NCI-H1436 treated with DMSO at 0.1 percent for 48 hours (cell line): ENCODE measurements around the gene RPS3.

ENCODE experiments used
- DNase-seq: peaks from one replicate; lab custom pipeline; 2025; lab: John Stamatoyannopoulos, UW

Gene RPS3

DNA sequence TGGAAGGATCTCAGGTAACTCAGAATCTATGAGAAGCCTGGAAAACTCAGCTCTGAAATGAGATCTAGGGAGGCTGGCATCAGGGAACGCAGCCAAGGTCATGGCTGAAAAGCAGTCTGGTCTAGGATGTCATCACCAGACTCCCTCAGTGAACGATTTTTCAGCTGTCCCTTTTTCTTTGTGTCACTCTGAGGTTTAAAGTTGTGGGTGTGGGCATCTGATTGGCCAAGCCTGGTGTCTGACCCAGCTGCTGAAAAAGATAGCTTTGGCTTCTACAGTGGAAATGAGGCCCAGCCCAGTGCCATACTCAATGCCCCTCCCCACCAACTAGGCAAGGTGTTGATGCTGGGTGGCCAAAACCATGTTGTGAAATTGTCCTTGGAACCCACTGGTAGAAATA is 14.5 kb downstream of the RPS3 start:
- DNase-seq, result no peak

DNA sequence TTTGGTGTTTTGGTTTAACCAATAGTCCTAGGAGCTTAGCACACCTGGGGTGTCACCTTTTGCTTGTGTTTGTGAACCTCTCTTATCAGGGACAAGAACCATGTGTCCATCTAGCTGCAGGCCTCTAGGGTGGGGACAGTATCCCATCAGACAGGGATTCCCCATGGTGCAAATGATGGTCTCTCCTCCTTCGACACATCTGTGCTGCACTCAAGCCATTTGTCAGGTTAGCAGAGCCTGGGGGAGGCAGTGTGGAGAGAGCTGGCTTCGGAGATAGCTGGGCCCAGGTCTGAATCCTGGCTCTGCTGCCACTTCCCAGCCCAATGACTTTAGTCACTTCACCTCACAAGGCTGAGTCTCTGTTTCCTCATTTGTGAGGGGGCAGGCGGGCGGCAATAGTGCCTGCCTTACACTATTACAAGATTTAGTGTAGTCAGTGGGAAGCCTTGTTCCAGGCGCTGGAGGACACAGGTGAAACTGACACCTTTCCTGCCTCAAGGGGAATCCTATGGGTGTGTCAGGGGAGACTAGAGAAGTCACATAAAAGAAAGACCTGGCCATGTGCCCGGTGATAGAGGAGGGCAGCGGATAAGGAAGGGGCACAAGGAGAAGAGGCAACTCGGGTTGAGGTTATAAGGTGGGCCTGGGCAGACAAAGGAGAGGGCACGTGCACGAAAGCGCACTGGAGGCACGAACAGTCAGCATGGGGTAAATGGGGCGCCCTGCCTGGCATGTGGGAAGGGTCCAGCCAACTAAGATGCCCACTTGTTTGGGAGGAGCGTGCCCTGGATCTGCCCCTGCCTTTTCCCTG is 21.1 kb downstream of the RPS3 start:
- DNase-seq, result no peak

DNA sequence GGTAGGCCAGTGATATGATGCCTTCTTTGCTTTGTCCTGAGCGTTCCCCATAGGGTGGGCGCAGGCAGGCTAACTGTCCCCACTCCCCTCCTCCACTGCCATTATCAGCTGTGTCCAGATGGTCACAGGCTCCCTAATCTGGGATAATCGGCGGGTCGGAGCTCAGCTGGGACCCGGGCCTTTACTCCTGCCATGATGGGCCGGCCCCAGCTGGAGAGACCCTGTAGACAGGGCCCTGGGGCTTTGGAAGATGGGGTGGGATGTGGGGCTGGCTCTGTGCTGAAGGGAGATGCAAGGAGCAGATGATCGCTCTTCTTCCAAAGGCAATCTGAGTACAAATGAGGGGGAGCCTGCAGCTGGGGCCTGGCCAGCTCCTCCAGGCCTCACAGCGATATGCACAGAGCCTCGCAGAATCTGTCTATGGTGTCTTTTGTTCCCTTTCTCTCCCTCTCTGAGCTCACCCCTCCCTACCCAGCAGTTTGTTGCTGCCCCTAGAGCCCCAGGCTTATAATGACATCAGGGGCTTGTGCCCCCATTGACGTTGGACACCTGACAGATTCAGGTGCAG is 21.8 kb downstream of the RPS3 start:
- no peak for DNase-seq

DNA sequence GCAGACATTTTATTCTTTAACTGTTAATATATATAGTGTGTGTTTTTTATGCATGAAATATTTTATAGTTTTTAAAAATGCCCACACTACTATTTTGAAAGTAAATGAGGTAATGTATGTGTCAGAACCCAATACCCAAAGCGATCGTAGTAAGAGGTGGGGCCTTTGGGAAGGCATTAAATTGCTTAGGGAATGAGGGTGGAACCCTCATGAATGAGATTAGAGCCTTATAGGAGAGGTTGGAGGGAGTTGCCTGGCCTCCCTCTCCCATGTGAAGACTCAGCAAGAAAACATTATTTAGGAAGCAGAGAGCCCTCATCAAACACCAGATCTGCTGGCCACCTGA is 22.6 kb downstream of the RPS3 start:
- no peak for DNase-seq

DNA sequence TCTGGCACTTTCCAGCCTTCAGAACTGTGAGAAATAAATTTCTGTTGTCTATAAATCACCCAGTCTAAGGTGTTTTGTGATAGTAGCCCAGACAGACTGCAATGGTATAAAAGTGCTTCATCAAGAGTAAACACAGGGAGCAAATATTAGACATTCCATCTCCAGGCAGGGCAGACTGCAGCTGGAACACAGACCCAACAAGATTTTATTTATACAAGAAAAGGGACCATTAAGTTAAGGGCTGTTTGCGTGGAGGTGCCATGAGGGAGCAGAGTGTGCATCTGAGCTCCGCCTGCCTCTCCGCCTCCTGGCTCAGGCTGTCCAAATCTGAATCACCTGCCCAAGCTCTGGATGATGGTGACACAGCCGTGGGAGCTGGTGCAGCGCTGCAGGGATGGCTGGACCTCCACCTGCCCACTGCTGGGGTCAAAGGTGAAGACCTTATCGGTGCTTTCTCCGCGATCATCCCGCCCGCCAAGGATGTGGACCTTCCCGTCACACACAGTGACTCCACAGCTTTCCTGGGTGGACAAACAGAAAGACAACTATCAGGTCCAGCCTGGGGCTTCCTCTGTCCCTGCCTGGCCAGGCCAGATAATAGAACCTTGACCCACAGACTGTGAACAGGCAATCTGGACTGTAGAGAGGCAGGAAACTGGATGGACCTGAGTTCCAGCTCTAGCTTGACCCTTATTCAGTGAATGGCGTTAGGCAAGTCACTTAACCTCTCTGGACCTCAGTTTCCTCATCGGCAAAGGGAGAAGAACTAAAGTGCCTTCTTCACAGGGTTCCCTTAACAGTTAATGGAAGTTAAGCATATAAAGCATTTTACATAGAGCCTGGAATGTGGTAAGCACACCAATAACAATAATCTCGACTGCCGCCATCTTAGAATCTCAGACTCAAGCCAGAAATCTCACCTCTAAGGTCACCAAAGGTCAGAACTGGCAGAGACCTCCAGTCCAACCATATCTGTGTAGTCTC is 23.2 kb downstream of the RPS3 start:
- no peak for DNase-seq

DNA sequence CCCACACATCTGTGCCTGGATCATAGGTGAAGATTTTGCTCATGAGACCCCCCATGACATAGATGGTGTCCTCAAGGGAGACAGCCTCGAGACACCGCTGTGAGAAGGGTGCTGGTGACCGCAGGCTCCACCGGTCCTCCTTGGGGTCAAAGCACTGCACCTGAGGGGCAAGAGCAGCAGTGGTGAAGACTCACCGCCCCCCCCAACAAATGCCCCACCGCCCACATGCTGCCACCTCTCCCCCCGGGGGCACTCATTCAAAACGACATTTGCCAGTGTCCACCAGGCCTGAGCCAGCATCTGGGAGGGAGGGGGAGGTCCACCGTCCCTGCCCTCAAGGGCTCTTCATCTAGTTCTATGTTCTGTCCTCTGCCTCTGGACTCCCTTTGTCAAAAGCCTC is 24.4 kb downstream of the RPS3 start:
- DNase-seq, result no peak

DNA sequence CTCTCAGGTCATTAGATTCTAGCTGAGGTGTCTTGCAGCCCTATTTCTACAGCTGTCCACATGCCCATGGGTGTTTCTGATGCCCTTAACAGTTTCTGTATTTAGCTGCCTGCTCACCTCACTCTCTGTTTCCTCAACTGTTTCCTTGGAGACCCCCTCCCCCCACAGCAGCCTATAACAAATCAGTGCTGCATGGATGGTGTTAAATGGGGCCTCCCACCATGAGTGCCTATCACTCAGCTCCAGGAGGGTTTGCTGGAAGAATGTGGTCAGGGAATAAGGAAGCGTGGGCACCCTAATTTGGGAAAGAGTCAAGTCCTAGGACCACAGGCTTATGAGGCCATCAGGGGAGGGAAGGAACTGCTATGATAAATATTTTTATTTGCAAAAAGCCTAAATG is 25.1 kb downstream of the RPS3 start:
- no peak for DNase-seq

DNA sequence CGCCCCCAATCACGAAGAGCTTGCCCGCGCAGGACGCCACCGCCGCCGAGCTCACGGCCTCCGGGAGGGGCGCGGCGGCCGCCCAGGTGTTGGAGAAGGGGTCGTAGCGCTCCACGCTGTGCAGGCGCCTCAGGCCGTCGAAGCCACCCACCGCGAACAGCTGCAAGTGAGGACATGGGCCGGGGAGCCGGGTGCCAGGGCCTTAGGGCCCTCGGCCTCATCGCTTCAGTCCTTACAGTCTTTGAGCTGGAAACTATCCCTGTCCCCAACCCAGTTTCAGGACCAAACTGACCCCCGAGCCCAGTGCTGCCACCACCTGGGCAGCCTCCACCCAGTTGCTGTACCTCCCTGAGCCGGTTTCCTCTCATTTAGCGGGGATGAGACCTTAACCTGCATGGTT is 26.1 kb downstream of the RPS3 start:
- no peak for DNase-seq

DNA sequence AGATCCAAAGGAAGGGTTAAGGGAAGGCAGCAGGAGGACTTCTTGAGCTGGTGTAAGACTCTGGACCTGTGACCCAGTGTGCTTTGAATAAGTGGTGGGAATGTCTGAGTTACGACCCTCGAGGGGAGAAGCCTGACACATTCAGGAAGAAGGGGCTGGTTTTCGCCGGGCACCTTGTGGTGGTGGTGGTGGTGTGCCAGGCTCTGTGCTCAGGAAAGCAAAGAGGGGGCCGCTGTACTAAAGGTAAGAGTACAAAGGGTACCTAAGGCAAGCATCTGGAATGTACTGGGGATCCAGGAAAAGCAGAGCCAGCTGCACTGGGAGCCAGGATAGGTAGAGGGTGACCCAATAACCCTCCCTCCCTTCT is 27.4 kb downstream of the RPS3 start:
- DNase-seq, result no peak

DNA sequence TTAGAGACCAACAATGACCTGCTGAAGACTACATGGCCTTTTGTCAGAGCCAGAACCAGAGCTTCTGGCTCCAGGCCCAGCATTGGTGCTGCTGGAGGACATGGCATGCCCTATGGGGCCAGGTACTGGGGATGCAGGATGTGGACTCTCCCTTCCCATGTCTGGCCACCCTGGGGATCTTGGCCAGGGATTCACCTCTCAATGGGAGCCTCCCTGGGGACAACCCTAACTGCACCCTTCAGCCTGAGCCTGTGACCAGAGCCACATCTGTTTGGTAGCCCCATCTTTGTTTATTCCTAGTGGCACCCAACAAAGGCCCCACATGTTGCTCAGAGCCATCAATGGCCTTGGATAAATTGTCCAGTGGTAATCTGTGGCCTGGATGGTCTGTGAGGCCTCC is 27.9 kb downstream of the RPS3 start:
- DNase-seq, result no peak

DNA sequence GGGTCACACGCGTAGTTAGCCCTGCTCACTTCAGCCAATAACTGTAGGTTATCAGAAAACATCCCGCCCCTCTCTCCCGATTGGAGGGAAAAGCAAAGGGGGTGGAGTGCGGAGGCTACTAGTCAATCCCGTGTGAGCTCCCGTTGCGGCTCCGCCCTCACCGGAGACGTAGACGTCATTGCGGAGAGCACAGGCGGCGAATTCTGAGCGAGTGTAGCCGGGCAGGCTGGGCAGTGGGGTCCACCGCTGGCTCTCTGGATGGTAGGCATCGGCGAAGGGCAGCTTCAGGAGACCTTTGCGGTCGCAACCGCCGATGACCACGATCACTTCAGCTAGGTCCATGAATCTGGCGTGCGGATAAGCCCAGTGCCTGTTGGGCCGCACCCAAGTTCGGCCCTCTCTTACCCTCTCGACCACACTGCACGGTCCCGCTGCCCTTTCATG is 29.0 kb downstream of the RPS3 start:
- no peak for DNase-seq

DNA sequence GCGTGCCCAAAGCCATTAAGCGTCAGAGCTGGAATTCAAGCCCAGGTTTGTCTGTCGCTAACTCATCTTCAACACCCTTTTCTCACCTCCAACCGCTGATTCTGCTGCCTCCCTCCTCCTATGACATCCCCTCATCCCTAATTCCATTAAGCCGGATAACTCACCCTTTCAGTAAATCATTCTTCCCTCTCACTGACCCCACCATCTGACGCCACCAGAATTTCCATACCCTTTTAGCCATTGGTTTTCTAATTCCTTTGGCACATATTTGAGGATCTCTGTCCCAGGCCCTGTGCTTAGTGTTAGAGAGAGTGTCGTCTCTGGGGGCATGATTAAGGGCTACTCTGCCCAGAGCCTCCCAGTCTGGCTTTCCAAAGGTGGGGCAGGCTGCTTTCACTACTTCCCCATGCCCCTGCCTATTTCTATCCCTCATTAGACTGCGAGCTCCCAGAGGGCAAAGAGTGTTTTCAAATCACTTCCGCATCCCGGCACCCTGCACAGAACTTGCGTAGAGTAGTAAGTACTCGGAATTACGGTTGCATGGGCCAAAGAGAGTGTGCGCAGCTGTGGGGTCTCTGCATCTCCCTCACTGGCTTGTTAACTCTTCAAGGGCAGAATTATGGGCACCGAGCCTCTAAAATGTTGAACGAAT is 29.8 kb downstream of the RPS3 start:
- DNase-seq, result no peak

DNA sequence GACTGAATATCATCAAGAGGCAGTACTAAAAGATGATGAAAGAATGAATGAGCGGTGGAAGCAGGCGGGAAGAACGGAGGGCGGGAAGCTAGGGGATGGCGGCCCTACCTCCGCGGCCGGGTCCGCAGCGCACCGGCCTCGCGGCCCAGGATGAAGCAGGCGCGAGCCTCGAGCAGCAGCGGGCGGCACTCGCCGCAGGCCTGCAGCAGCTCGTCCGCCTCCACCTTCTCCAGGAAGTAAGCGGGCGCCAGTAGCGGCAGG is 30.3 kb downstream of the RPS3 start:
- DNase-seq, result no peak

DNA sequence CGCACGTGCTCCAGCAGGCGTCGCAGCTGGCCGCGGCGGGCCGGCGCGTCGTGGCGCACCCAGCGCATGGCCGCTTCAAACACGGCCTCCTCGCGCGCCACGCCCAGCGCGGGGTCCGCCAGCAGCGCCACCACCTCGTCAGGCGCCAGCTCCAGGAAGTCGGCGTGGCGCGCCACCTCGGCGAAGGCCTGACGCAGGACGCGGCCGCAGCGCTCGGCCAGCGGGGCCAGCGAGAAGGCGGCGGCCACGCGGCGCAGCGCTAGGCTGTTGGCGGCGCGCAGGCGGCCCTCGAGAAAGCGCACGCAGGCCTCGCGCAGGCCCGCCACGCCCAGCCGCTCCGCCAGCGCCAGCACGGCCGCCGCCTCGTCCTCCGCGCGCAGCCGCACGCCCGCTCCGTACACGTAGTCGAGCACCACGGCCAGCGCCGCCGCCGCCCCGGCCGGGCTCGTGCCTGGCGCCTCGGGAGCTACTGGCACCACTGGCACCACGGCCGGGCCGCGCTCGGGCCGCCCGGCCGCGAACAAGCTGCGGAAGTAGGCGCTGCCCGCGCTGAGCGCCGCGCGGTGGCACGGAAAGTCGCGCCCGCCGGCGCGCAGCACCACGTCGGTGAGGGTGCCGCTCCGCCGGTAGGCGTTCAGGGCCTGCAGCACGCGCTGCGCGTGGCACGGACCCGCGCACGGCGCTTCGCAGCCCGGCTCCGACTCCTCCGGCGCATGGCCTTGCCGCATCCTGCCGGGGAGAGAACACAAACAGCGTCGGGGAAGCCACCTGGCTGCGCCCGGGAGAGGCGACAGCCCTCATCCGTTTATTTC is 30.8 kb downstream of the RPS3 start:
- no peak for DNase-seq

DNA sequence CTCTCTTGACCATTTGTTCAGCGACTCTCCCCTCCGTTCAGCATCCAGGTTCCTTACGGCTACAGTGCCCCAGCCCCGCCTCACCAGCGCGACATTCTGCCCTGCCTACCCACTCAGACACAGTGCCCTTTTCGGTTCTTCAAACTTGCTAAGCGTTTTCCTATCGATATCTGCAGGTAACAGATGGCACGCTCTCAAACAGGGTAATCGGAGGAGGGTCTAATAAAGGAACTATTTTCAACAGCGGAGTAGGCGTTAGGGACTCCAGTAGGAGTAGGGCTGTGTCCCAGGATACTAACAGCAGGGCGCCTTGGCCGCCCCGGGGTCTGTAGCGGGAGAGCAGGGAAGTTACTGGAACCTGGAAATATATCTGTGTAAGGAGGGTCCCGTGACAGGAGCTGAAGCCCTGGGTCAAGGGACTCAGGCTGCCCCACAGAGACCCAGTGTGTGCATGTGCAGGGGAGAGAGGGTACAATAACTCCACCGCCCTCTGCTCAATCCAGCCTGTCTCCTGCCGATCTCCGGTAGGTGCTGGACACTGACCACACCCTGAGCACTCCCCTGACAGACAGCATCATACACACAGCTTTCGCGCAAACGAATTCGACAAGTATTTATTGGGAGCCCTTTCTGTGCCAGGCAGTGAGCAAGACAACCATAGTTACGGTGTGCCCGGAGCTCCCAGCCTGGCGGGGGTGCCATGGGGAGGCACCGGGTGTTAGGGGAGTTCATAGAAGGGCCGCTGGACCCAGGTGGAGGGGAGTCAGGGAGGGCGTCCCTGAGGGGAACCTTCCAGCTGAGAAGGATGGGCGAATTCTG is 31.6 kb downstream of the RPS3 start:
- no peak for DNase-seq

DNA sequence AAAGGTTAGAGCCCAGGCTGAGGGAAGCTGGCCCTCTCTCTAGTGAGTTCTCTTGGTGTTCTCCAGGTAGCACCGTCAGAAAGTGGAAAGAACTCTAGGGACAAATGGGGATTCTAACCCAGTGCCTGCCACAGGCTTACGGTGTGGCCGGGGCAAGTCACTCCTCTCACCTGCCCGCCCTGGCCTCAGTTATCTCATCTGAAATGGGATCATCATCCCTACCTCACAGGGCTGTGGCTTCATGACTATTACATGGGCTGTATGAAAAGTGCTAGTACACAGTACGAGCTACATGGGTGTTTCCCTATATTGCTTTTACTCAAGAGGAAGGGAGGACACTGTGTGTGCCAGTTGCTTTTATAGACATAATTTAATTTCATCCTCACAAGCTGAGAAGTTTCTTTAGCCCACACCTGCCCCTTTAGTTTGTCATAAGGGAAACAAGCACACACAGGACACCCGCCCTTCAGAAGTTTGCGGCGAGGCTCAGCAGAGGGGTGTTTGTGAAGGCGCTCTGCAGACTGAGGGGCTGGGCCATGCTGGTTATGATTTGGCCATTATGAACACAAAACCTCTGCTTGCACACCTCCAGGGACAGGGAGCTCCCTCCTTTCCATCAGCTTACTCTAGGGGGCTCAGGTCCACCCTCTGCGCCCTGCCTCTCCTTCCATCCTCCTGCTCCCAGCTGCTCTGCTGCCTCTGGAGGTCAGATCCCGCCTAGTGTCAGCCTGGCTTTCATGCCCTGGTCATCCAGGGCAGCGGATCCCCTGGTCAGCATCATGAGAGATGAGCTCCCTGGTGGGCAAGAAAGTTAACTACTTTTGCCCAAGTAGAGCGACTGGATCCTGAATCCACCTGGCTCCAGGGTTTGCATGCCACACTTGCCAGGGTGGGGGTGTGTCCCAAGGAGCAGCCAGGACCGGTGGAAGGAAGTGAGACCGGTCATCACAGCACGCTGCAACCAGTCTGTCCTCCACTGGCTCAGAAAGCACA is 32.5 kb downstream of the RPS3 start:
- DNase-seq, result no peak

DNA sequence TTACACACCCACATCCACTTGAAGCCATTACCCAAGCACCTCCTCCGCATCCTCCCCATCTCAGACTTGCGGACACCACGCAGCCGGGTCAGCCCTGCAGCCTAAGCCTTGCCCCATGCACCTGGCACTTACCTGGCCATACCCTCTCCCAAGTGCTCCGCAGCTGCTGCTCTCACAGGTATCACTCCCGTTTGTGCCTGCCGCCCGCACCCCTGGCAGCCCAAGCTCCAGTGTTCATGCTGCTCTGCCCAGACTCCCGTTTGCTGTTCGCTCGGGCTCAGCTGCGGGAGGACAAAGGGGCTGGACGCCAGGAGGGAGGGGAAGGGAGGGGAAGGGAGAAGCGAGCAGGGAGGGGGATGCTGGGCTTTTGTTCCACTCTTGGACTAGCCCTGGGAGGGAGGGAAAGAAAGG is 33.6 kb downstream of the RPS3 start, which contains the start of gene KLHL35:
Gene KLHL35 (minus strand): TSS at position 293 of the 411 bp plus-strand sequence. CDS start 2,574 bp downstream, outside the sequence.
- no peak for DNase-seq

DNA sequence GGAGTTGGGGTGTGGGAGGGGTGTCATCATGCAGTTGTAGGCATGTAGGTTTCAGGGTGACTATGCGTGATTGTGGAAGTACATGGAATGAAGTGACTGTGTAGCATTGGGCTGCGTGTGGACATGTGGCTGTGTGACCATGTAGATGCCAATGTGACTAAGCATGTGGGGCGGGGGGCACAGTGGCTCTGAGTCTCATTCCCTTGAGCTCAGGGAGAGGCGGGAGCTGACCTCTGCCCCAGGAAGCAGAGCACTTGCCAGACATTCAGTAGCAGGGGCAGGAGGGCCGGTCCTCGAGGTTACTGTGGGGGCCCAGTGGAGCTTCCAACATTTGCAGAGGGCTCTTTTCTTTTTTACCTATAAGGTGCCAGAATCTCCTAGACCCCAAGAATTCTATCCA is 34.1 kb downstream of the RPS3 start:
- no peak for DNase-seq

DNA sequence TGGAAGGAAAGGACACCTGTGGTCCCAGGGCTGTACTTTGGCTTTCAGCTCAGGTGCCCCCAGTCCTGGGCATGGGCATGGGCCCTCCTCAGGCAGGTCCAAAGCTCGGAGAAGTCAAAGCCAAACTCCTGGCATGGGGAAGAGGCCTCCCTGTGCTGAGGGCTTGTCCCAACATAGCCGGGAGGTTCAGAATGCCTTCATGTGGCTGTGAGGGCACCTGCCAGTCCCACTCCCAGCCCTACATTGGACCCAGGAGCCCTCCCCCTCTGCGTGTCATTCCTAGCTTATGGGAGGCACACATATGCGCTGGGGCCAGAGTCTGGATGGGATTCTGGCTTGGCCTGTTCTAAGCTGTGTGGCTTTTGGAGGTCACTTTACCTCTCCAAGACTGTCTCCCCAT is 34.7 kb downstream of the RPS3 start:
- DNase-seq, result no peak
